Stimulated activated CD4-positive, alpha-beta T cell treated with anti-CD3 and anti-CD28 coated beads, Interleukin-1b, Interleukin-23, amount 100 ng/mL, for 48 hours (primary cell): ENCODE measurements around the gene OLR1.
A peak's percentile ranks its signal among the peaks of the same experiment; 100 is the strongest.
"Not testable (repeated sequence)": the region's sequence is repeated elsewhere in the genome, so short reads cannot be mapped to it uniquely, and the experiment has no call there.

Experiments used
- DNase-seq: peaks from one replicate; pipeline ENCODE4 v3.0.0-alpha.2; 2020

Gene OLR1

GRCh38 chr12:10190558-10191388 is 18.8 kb upstream of the OLR1 start:
- peak; percentile 36 for DNase-seq

DNA sequence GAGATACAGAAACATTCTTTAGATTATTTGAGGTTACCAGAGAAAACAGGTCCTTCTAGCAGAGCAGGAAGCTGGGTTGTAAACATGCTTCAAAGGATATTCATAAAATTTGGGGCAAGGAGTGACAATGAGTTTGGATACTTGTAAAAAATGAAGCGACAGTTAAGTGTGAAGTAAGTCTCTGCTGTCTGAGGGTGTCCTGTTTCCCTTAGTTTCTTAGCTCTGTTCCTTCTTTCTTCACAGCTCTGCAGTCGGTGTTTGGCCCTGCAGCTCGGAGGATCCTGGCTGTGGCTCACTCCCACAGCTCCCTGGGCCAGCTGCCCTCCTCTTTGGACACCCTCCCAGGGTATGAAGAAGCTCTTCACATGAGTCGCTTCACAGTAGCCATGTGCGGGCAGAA is 17.7 kb upstream of the OLR1 start:
- DNase-seq: no peak

- DNase-seq: not testable (repeated sequence)
Measured at GRCh38 chr12:10186958-10187357, 15.0 kb upstream of the OLR1 start.

GRCh38 chr12:10186299-10186698 is 14.4 kb upstream of the OLR1 start:
- no peak for DNase-seq

DNA sequence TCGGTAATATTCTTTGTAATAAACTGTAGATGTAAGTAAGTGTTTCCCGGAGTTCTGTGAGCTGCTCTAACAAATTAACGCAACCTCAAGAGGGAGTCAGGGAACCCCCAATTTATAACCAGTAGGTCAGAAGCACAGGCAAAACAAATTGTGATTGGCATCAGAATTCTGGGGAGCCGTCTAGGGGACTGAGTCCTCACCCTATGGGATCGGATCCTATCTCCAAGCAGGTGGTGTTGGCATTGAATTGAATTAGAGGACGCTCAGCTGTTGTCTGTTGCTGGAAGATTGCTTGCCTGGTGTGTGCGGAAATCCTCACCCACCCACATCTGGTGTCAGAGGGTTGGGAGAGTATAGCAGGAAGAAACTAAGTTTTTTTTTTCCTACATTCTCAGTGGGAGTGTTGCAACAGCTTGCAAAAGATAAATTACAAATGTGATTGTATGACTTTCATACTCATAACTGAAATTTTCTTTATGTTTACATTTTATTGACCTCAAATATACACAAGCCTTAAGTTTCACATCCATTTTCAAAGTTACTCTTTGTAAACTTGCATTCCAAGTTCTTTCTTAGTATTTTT is 12.4 kb upstream of the OLR1 start:
- no peak for DNase-seq

DNA sequence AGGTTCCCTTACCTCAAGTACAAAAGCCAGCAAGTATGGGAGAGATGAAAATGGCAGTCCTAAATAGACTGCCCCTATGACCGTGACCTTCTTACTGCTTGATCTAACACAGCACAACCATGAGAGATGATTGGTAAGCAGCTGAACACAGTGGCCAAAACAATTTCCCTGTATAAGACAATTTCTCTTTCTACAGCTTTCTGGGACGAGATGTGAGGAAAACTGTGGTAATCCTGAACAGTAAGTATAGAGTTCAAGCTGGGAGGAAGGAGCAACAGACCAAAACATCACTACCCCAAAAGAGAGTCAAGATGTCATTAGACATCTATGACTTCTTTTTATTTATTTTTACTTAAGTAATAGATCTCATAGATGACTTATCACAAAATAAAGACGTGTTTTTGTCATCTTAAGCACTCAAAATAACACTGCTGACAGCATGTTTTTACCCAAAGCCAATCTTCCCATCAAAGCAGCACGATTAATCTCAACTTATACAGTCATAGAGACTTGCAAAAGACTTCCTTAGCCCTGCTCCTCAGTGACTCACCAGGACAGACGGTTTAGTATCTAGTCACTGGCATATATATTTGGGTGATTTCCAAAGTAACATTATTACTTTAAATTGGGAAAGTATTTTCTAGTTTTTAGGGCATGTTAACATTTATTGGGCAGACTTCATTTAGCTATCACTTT is 10.6 kb upstream of the OLR1 start:
- DNase-seq: no peak

DNA sequence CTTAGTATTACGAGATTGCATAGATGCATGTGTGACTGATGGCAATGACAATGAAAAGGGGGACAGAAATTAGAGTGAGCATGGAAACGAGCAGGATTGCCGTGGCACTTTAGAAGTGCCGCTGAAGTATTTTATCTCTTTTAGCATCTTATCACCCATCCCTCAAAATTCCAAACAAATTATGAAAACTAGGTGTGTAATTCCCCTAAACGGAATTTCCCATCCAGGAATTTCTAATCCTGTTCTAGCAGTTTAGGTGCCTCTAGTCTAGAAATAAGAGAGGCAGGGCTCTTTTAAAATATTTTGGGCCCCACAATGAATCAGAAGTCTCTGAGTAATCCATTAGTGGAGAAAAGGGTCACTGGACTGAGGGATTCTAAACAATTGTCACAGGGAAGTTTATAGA is 7.8 kb upstream of the OLR1 start:
- no peak for DNase-seq

GRCh38 chr12:10178821-10179220 is 6.9 kb upstream of the OLR1 start, which contains the start of gene TMEM52B:
Gene TMEM52B (plus strand): TSS chr12:10179032. CDS start chr12:10179575, 543 bp downstream.
- DNase-seq: no peak

GRCh38 chr12:10175846-10176636 is 4.1 kb upstream of the OLR1 start:
- no peak for DNase-seq

DNA sequence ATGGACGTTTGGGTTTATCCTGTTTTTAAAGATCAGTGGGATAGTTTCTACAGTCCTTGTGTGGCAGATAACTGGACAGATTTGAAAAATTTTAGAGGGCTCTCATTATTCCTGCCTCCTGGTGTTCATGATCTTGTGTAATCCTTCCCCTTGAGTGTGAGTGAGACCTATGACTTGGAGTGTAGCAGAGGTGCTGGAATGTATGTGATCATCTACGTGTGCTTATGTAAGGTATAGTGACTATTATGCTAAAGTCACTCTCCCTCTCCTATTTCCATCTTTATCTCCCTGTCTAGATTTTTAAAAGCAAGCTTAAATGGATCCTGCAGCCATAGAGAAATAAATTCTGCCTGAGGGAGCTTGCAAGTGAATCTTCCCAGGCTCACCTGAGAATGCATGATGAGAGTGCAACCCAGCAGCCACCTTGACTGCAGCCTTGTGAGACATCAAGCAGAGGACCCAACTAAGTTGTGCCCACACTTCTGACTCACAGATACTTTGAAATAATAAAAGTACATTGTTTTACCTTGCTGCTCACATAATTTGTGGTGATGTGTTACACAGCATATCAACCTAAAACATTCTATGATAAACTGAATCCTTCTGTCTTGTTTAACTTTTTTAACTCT is 3.2 kb upstream of the OLR1 start:
- no peak for DNase-seq

- no peak for DNase-seq
Measured at GRCh38 chr12:10170216-10170615, 1.7 kb downstream of the OLR1 start.

DNA sequence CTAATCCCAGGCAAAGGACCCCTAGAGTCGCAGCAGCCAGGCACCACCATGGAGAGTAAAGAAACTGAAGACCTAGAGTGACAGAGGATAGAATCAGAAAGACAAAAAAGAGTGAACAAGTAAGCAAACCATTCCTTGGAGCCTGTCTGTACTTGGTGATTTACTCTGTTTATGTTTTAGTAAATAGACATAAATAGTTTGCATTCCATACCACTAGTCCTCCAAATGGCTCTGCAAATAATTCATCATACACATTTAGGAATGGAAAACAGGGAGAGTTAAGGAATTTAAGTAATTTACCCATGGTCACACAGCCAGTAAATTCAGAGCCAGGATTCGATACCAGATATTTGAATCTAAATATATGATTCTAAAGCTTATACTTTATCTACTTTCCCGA is 2.8 kb downstream of the OLR1 start:
- no peak for DNase-seq

- DNase-seq: no peak
Measured at GRCh38 chr12:10167599-10167998, 4.3 kb downstream of the OLR1 start.

DNA sequence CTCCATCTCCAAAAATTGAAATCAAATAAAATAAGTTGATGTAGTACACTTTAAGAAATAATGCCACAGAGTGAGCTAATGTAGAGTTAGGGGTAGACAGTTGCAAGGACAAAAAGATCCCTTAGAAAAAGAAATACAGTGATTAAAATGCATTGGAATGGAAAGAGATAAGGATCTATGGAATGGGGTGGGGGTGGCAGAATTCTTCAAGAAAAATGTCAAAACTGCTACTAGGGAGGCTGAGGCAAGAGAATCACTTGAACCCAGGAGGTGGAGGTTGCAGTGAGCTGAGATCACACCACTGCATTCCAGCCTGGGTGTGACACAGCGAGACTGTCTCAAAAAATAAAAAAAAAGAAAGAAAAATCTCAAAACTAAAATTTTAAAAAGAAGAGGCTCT is 6.5 kb downstream of the OLR1 start:
- no peak for DNase-seq

GRCh38 chr12:10163084-10163483 is 8.8 kb downstream of the OLR1 start:
- no peak for DNase-seq

- DNase-seq: no peak
Measured at GRCh38 chr12:10160617-10161385, 11.1 kb downstream of the OLR1 start.

- DNase-seq: no peak
Measured at GRCh38 chr12:10159280-10159679, 12.7 kb downstream of the OLR1 start.

DNA sequence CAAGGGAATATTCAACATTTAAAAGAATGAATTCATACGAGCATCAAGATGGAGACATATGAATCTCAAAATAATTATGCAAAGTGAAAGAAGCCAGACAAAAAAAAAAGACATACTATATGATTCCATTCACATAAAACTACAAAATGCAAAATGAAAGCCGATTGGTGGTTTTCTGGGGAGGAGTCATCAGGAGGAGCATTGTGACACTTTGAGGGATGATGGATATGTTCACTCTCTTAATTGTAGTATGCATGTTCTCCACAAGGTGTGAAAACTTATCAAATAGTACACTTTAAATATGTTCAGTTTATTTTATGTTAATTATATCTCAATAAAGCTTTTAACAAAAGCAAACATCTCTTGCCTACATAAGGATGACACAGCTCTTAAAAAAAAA is 13.5 kb downstream of the OLR1 start:
- DNase-seq: no peak

DNA sequence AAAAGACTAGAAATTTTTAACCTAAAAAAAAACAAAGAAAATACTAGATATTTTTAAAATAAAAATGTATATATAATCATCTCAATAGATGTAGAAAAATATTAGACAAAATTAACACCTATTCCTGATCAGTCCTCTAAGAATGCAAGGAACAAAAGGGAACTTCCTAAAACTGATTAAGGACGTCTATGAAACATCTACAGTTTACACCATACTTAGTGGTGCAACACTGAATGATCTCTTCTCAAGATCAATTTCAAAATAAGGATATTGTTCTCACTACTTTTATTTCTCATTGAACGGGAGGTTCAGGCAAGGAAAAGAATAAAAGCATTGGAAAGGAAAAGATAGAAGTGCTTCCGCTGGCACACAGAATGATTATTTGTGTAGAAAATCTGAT is 16.0 kb downstream of the OLR1 start:
- no peak for DNase-seq

- no peak for DNase-seq
Measured at GRCh38 chr12:10154145-10154496, 17.8 kb downstream of the OLR1 start.

DNA sequence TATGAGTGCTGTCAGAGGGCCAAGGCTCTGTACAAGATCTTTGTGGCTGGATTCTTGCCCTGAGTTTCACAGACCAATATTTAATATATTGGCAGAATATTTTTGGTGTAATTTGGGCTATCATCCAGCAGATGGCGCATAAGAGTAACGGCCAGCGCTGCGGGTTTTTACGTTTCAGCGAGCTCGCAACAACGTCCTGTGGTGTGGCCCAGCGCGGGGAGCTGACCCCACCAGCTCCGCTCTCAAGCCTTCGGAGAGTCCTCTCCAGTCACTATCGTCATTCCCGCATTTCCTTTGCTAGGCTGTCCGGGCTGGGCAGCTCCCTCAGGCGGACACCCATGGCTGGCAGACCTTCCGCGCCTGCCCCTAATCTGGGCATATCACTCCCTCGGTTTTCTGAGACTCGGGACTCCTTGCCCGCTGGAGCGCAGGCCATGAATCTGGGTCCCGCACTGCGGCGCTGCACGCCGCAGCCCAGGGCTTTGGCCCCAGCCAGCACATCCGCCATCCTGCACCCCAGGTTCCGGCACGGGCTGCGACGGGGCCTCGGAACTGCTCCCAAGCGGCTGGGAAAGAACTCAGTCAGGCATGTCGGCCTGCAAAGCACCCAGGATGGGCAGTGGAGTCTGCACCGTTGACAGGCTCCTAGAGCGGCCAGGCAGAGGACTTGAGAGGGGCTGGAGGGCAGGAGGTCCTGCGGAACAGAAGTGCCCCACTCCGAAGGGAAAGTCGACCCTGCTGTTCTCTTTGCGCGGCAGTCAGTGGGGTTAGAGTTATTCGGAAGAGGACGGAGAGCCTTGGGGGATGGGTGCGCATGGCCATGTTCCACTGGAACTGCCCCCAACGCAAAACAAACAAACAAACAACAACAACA is 18.4 kb downstream of the OLR1 start:
- peak; percentile 43 for DNase-seq
